Hepatocyte (in vitro differentiated cells): ENCODE measurements around the gene LNX1.

Source experiments
- CTCF ChIP-seq: fragments of 200-600 bp; sonication (generic); IDR thresholded peaks from 2 replicates; pipeline ENCODE4 v1.5.1; 2016; ENCODE audit warnings: antibody characterized with exemption, mild to moderate bottlenecking; ENCODE audit not compliant: poor library complexity
- EZH2 ChIP-seq: fragments of 200-600 bp; sonication (generic); IDR thresholded peaks from 2 replicates; pipeline ENCODE4 v1.6.1; 2016; ENCODE audit warnings: antibody characterized with exemption, mild to moderate bottlenecking, borderline replicate concordance

GRCh38 chr4:53622739-53623151 is 31.5 kb upstream of the LNX1 start:
- TF ChIP-seq EZH2 (no peak), CTCF (no peak)
